CD14-positive monocyte (primary cell): ENCODE measurements around the gene DCUN1D3. TPM values are rescaled to one million over a fixed set of nuclear protein-coding genes. Genes with fewer than 3 reads are reported as not detected.

Experiments used
- DNase-seq, 3 donors: peaks; one replicate each; pipeline ENCODE4 v3.0.0-alpha.2; 2011 to 2022
- H2AFZ ChIP-seq: 2 replicates; pipeline ENCODE4 v1.6.0; 2012; ENCODE audit warnings: mild to moderate bottlenecking, low read depth, low read length, inconsistent platforms; ENCODE audit not compliant: insufficient read depth, poor library complexity, severe bottlenecking
- H3K27ac ChIP-seq, 2 donors: 1 replicate in 1 of 2; 2 replicates in 1 of 2; pipeline ENCODE4 v1.5.1; 2012 to 2013; ENCODE audit warnings: low read length in 2 of 2, control low read depth in 1 of 2, inconsistent platforms in 1 of 2, low read depth in 1 of 2, mild to moderate bottlenecking in 1 of 2
- H3K27me3 ChIP-seq, 2 donors: one replicate each; pipeline versions ENCODE4 v1.6.0 to v1.6.1; 2011 to 2013; ENCODE audit warnings: low read length in 2 of 2; ENCODE audit not compliant: control insufficient read depth in 2 of 2, insufficient read depth in 2 of 2
- H3K36me3 ChIP-seq, 2 donors: replicated peaks in 1 of 2; 1 replicate in 1 of 2; 2 replicates in 1 of 2; pipeline versions ENCODE4 v1.5.1 to v1.6.1; 2012 to 2013; ENCODE audit warnings: low read length in 2 of 2, control low read depth in 1 of 2, inconsistent platforms in 1 of 2, mild to moderate bottlenecking in 1 of 2; ENCODE audit not compliant: insufficient read depth in 2 of 2, control insufficient read depth in 1 of 2
- H3K4me1 ChIP-seq, 2 donors: 1 replicate in 1 of 2; 2 replicates in 1 of 2; pipeline versions ENCODE4 v1.5.1 to v1.6.1; 2012 to 2013; ENCODE audit warnings: low read length in 2 of 2, control low read depth in 1 of 2, inconsistent platforms in 1 of 2, mild to moderate bottlenecking in 1 of 2, moderate library complexity in 1 of 2; ENCODE audit not compliant: insufficient read depth in 2 of 2, control insufficient read depth in 1 of 2
- H3K4me2 ChIP-seq: replicated peaks from 2 replicates; pipeline ENCODE3; 2012; ENCODE audit warnings: low read length, moderate library complexity, mild to moderate bottlenecking; ENCODE audit not compliant: poor library complexity, severe bottlenecking; ENCODE audit errors: extremely low read depth
- H3K4me3 ChIP-seq, 3 experiments: fragments of 200-600 bp in 1 of 3; sonication (generic) in 1 of 3; replicated peaks in 1 of 3; 1 replicate in 2 of 3; 2 replicates in 1 of 3; pipeline ENCODE4 v1.5.1; 2011 to 2013; ENCODE audit warnings: low read length in 3 of 3, mild to moderate bottlenecking in 3 of 3, control low read depth in 2 of 3, low read depth in 2 of 3, inconsistent platforms in 1 of 3, moderate library complexity in 1 of 3
- H3K79me2 ChIP-seq: 2 replicates; pipeline ENCODE4 v1.6.0; 2012; ENCODE audit warnings: mild to moderate bottlenecking, control low read depth, inconsistent platforms, low read length, moderate library complexity; ENCODE audit not compliant: insufficient read depth
- H3K9ac ChIP-seq: 2 replicates; pipeline ENCODE4 v1.6.0; 2017; ENCODE audit warnings: low read length, mild to moderate bottlenecking; ENCODE audit not compliant: insufficient read depth, poor library complexity, severe bottlenecking
- H3K9me3 ChIP-seq, 2 donors: replicated peaks in 1 of 2; 1 replicate in 1 of 2; 2 replicates in 1 of 2; pipeline versions ENCODE4 v1.5.1 to v1.6.1; 2012 to 2013; ENCODE audit warnings: low read length in 2 of 2, control low read depth in 1 of 2; ENCODE audit not compliant: control insufficient read depth in 1 of 2, insufficient read depth in 1 of 2
- H4K20me1 ChIP-seq: 2 replicates; pipeline ENCODE4 v1.6.0; 2012; ENCODE audit warnings: mild to moderate bottlenecking, low read length, control low read depth, moderate library complexity; ENCODE audit not compliant: insufficient read depth
- H3K27ac Mint-ChIP-seq, 7 donors: one replicate each; pipeline ENCODE4 v1.8.0; 2020; ENCODE audit warnings: mild to moderate bottlenecking in 7 of 7, mixed read lengths in 7 of 7, moderate library complexity in 6 of 7, inconsistent platforms in 2 of 7
- H3K27me3 Mint-ChIP-seq, 3 donors: one replicate each; pipeline ENCODE4 v1.8.0; 2021 to 2022; ENCODE audit warnings: low read depth in 3 of 3, mild to moderate bottlenecking in 3 of 3, mixed read lengths in 3 of 3, moderate library complexity in 3 of 3, inconsistent platforms in 1 of 3
- H3K36me3 Mint-ChIP-seq, 2 donors: one replicate each; pipeline ENCODE4 v1.8.0; 2020; ENCODE audit warnings: mixed read lengths in 2 of 2, inconsistent platforms in 1 of 2, mild to moderate bottlenecking in 1 of 2
- H3K4me1 Mint-ChIP-seq: one replicate; pipeline ENCODE4 v1.8.0; 2020; ENCODE audit warnings: mild to moderate bottlenecking, mixed read lengths
- H3K4me3 Mint-ChIP-seq, 2 donors: one replicate each; pipeline ENCODE4 v1.8.0; 2020; ENCODE audit warnings: mild to moderate bottlenecking in 2 of 2, mixed read lengths in 2 of 2, moderate library complexity in 1 of 2
- H3K9me3 Mint-ChIP-seq, 7 donors: one replicate each; pipeline ENCODE4 v1.8.0; 2020 to 2022; ENCODE audit warnings: mixed read lengths in 7 of 7, mild to moderate bottlenecking in 6 of 7, moderate library complexity in 6 of 7, inconsistent platforms in 2 of 7
- CTCF ChIP-seq: fragments of 200-600 bp; IDR thresholded peaks from one replicate; pipeline ENCODE4 v1.8.0; 2022; ENCODE audit warnings: antibody characterized with exemption, mild to moderate bottlenecking
- WGBS: methylation state at CpG from one replicate; pipeline ENCODE4 v1.1.5; 2013; ENCODE audit warnings: missing lambda C conversion rate; ENCODE audit not compliant: insufficient coverage; 5-methylcytosine and 5-hydroxymethylcytosine counted together
- intact Hi-C, 2 donors: fragments of 100-400 bp; cut with micrococcal nuclease; formaldehyde crosslinking; loops; one replicate each; pipeline versions ENCODE4 v1.15.0 to v1.15.1; 2023
- polyA plus RNA-seq, 3 donors: library from polyadenylated mRNA; depleted of rRNA in 1 of 3; unstranded in 2 of 3; stranded (reverse) in 1 of 3; fragments of 300-500 nt in 2 of 3; fragments of >200 nt in 1 of 3; fragmentation: Illumina TruSeq in 2 of 3; gene quantifications; 1 replicate in 2 of 3; 2 replicates in 1 of 3; pipeline ENCODE4 v1.2.3, GENCODE V29; 2012 to 2021

Gene DCUN1D3
- polyA plus RNA-seq, 3 donors = 1.0 to 3.4 (median 1.3) TPM

- DNase-seq = no peak
- Histone ChIP-seq H2AFZ (no peak overlapping the region), H3K27me3 (no peaks in the 10 kb centered on the region), H3K9me3 (no peaks in the 10 kb centered on the region), H3K36me3 (peaks cover 3 to 48% of the 10 kb centered on the region in 2 donors), H4K20me1 (no peaks in the 10 kb centered on the region), H3K4me3 (no peak overlapping the region), H3K4me1 (peaks cover 5 to 9% of the 10 kb centered on the region in 2 donors), H3K4me2 (no peak overlapping the region), H3K27ac (no peak overlapping the region), H3K79me2 (no peaks in the 10 kb centered on the region), H3K9ac (no peak overlapping the region)
- Mint-ChIP-seq H3K27me3 (peaks cover 0 to 2% (median 0%) of the 10 kb centered on the region in 3 donors), H3K9me3 (no peaks in the 10 kb centered on the region), H3K27ac (no peak overlapping the region), H3K4me3 (no peak overlapping the region), H3K4me1 (peaks cover 11% of the 10 kb centered on the region), H3K36me3 (peaks cover 18 to 21% of the 10 kb centered on the region in 2 donors)
- 100% methylated on average over 1 of the region's 5 CpGs for WGBS
- no peak for TF ChIP-seq CTCF
- intact Hi-C loops = no loop called here
These were observed 47.0 kb downstream of the DCUN1D3 start for GRCh38 chr16:20853143-20853542.

GRCh38 chr16:20851601-20852000 is 48.6 kb downstream of the DCUN1D3 start:
- 100% methylated on average over 1 of the region's 2 CpGs for WGBS
- intact Hi-C loops = loop anchor here in 1 of 2 donors (2.0 kb wide), 1 partner anchor 233 kb away; no protein-coding TSS in a partner anchor
- Histone ChIP-seq H3K4me2 (no peak overlapping the region), H4K20me1 (no peaks in the 10 kb centered on the region), H3K4me1 (peaks cover 5 to 9% of the 10 kb centered on the region in 2 donors), H3K27ac (no peak overlapping the region), H3K79me2 (no peaks in the 10 kb centered on the region), H3K9me3 (no peaks in the 10 kb centered on the region), H2AFZ (no peak overlapping the region), H3K36me3 (peaks cover 0 to 41% of the 10 kb centered on the region in 2 donors), H3K4me3 (no peak overlapping the region), H3K27me3 (no peaks in the 10 kb centered on the region), H3K9ac (no peak overlapping the region)
- H3K27me3 Mint-ChIP-seq = peaks cover 0 to 2% (median 0%) of the 10 kb centered on the region in 3 donors
- H3K9me3 Mint-ChIP-seq = no peaks in the 10 kb centered on the region
- H3K4me1 Mint-ChIP-seq = peaks cover 11% of the 10 kb centered on the region
- DNase-seq = no peak
- H3K4me3 Mint-ChIP-seq = no peak overlapping the region
- H3K36me3 Mint-ChIP-seq = peaks cover 15 to 19% of the 10 kb centered on the region in 2 donors
- TF ChIP-seq CTCF = no peak
- no peak overlapping the region for H3K27ac Mint-ChIP-seq
